Muscle layer of duodenum (tissue), 2 donors: ENCODE measurements around the gene KIF21A.

Source experiments
- H3K27ac ChIP-seq: one replicate; pipeline ENCODE4 v1.7.0; 2013; ENCODE audit warnings: mild to moderate bottlenecking, low read length
- H3K27me3 ChIP-seq: one replicate; pipeline ENCODE4 v1.7.0; 2013; ENCODE audit warnings: low read depth, mild to moderate bottlenecking, control low read depth, low read length
- H3K36me3 ChIP-seq, 2 donors: one replicate each; pipeline ENCODE4 v1.7.0; 2013; ENCODE audit warnings: low read length in 2 of 2, control low read depth in 1 of 2, mild to moderate bottlenecking in 1 of 2; ENCODE audit not compliant: insufficient read depth in 2 of 2, control insufficient read depth in 1 of 2
- H3K4me1 ChIP-seq, 2 donors: one replicate each; pipeline ENCODE4 v1.7.0; 2013; ENCODE audit warnings: low read length in 2 of 2, mild to moderate bottlenecking in 2 of 2, control low read depth in 1 of 2, moderate library complexity in 1 of 2; ENCODE audit not compliant: insufficient read depth in 2 of 2, control insufficient read depth in 1 of 2
- H3K4me3 ChIP-seq, 2 donors: one replicate each; pipeline ENCODE4 v1.7.0; 2013; ENCODE audit warnings: low read length in 2 of 2, low read depth in 1 of 2, mild to moderate bottlenecking in 1 of 2
- H3K9me3 ChIP-seq, 2 donors: one replicate each; pipeline ENCODE4 v1.7.0; 2013; ENCODE audit warnings: low read length in 2 of 2, control low read depth in 1 of 2, mild to moderate bottlenecking in 1 of 2; ENCODE audit not compliant: control insufficient read depth in 1 of 2
- donor health status: healthy.

Gene KIF21A

GRCh38 chr12:39380090-39380489 lies 62.8 kb downstream of the KIF21A start:
- Histone ChIP-seq H3K27me3 (no peaks in the 10 kb centered on the region), H3K27ac (no peak overlapping the region), H3K36me3 (no peaks in the 10 kb centered on the region), H3K4me3 (no peak overlapping the region), H3K4me1 (no peaks in the 10 kb centered on the region), H3K9me3 (no peaks in the 10 kb centered on the region)

- Histone ChIP-seq H3K36me3 (no peaks in the 10 kb centered on the region), H3K9me3 (no peaks in the 10 kb centered on the region), H3K4me3 (no peak overlapping the region), H3K27me3 (no peaks in the 10 kb centered on the region), H3K4me1 (no peaks in the 10 kb centered on the region), H3K27ac (no peak overlapping the region)
These were observed 64.6 kb downstream of the KIF21A start for GRCh38 chr12:39378341-39378740.

DNA sequence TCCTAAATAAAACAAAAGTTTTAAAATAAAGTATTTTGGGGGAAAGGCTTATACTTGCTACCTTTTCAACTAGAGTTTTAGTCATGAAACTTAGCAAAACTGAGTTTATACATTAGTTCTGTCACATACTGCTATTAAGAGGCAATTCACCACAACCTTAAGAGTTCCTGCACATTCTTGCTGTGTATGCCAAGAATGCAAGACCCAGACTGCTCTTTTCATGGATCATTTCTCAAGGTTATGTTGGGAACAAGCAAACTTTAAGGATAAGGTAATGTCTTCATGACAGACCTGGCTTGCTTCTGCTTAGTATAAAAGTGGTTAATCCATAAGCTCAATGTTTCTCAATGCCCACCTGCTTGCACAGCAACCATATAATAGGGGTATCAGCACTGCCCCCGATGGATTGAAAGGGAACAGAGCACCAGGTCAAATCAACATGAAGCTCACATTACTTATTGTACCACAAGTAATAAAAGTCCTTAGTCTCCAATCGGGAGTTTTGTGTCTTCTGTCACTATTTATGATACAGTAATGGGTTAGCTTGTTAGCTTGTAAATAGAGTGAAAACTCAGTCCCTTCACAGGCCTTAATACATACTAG lies 67.6 kb downstream of the KIF21A start:
- Histone ChIP-seq H3K27me3 (no peaks in the 10 kb centered on the region), H3K36me3 (no peaks in the 10 kb centered on the region), H3K4me1 (no peaks in the 10 kb centered on the region), H3K9me3 (no peaks in the 10 kb centered on the region), H3K27ac (no peak overlapping the region), H3K4me3 (no peak overlapping the region)

GRCh38 chr12:39372929-39373328 lies 70.0 kb downstream of the KIF21A start:
- Histone ChIP-seq H3K27ac (no peak overlapping the region), H3K4me3 (no peak overlapping the region), H3K4me1 (no peaks in the 10 kb centered on the region)

DNA sequence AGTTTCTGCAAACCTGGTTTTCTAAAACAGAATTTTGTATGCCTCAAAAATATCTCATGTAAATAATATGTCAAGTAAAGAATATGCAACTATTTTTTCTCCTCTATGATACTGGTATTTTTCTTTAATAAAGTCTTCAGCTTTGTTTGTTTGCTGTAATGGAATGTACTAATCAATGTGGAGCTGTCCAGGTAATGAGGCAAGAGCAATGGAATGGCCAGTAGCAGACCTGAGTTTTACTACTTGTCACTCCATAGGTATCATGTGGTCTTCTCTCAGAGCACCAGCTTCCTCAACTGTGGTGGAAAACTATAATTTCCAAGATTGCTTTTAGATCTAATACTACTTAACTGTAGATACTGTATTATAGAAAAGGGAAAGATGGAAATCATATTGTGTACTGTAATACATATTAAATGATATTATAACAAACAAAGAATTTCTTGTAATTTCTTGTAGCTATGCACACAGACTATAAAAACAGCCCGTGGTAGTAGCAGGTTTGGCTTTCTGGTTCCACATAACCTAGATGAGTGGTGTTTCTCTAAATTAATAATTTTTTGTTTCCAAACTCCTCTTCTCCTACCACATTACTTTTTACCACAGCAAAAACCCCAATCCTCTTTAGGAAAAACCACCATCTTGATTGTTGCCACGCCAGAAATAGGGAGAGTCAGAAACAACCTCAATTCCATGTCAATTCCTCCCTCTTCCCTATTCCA lies 70.6 kb downstream of the KIF21A start:
- H3K4me3 ChIP-seq = no peak overlapping the region
- no peaks in the 10 kb centered on the region for H3K36me3 ChIP-seq
- H3K27me3 ChIP-seq = no peaks in the 10 kb centered on the region
- H3K9me3 ChIP-seq = no peaks in the 10 kb centered on the region
- H3K27ac ChIP-seq = no peak overlapping the region
- H3K4me1 ChIP-seq = no peaks in the 10 kb centered on the region

More at GRCh38 chr12:39372929-39373328, 70.0 kb downstream of the KIF21A start:
- no peaks in the 10 kb centered on the region for H3K27me3 ChIP-seq
- H3K9me3 ChIP-seq = no peaks in the 10 kb centered on the region
- no peaks in the 10 kb centered on the region for H3K36me3 ChIP-seq

DNA sequence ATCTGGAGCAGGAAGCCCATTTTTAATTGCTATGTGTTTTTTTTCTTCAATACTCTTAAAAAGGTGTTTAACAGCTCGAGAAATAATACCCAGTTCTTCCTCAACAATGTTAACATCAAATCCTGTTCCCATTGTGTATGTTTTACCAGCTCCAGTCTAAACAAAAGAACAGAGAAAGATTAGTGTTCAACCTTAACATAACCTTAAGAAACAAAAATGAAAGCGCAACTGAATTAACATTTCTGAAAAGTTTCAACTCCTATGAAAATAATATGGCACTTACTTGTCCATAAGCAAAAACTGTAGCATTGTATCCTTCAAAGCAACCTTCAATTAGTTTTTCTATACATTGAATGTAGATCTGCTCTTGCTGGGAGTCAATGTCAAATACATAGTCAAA lies 73.2 kb downstream of the KIF21A start:
- H3K4me3 ChIP-seq = no peak overlapping the region
- no peaks in the 10 kb centered on the region for H3K9me3 ChIP-seq
- H3K27me3 ChIP-seq = no peaks in the 10 kb centered on the region
- H3K4me1 ChIP-seq = no peaks in the 10 kb centered on the region
- peaks cover 1 to 3% of the 10 kb centered on the region in 2 donors for H3K36me3 ChIP-seq
- no peak overlapping the region for H3K27ac ChIP-seq

- Histone ChIP-seq H3K27ac (no peak overlapping the region), H3K36me3 (peaks cover 3 to 7% of the 10 kb centered on the region in 2 donors), H3K4me3 (no peak overlapping the region), H3K9me3 (no peaks in the 10 kb centered on the region), H3K27me3 (no peaks in the 10 kb centered on the region), H3K4me1 (no peaks in the 10 kb centered on the region)
These were observed 74.0 kb downstream of the KIF21A start for GRCh38 chr12:39368891-39369290.

DNA sequence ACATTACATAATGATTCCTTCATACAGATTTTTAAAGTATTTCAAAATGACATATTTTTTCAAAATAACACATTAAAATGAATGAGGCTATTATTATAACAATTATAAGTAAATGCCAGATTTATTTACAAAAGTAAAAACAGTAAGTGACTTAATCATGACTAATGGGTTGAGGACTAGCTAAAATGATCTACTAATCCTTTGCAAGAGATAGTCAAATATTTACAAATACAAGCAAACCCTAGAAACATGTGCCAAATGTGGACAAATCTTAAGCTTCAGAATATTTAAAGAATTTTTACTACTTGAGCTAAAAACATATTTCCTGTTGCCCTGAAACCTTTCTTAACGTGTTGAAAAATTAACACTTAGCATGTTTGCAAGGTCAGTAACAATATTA lies 74.8 kb downstream of the KIF21A start:
- Histone ChIP-seq H3K4me1 (no peaks in the 10 kb centered on the region), H3K4me3 (no peak overlapping the region), H3K27me3 (no peaks in the 10 kb centered on the region), H3K27ac (no peak overlapping the region), H3K9me3 (no peaks in the 10 kb centered on the region), H3K36me3 (peaks cover 3 to 7% of the 10 kb centered on the region in 2 donors)

DNA sequence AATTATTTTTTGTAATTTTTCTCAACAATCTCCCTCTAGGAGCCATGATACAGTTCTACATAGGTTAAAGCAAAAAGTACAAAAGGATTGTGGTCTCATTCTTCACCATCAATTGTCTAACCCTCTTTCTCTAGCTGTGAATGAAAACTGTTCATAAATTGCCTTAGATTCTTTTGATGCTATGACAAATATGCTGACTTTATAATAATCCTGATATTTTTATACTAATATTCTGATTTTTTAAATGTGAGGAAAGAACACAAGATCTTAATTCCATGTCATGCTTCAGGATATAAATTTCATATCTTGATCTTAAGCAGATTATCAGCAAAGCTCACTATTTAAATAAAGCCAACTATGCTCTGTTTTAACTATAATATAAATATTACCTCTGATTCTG lies 75.4 kb downstream of the KIF21A start:
- Histone ChIP-seq H3K9me3 (no peaks in the 10 kb centered on the region), H3K27me3 (no peaks in the 10 kb centered on the region), H3K27ac (no peak overlapping the region), H3K4me1 (no peaks in the 10 kb centered on the region), H3K4me3 (no peak overlapping the region), H3K36me3 (peaks cover 3 to 7% of the 10 kb centered on the region in 2 donors)

GRCh38 chr12:39365364-39366001 lies 77.4 kb downstream of the KIF21A start:
- Histone ChIP-seq H3K4me3 (no peak overlapping the region), H3K9me3 (no peaks in the 10 kb centered on the region), H3K36me3 (peaks cover 3 to 7% of the 10 kb centered on the region in 2 donors), H3K27me3 (no peaks in the 10 kb centered on the region), H3K27ac (no peak overlapping the region), H3K4me1 (no peaks in the 10 kb centered on the region)

- Histone ChIP-seq H3K36me3 (peaks cover 3 to 7% of the 10 kb centered on the region in 2 donors), H3K27me3 (no peaks in the 10 kb centered on the region), H3K9me3 (no peaks in the 10 kb centered on the region), H3K4me1 (no peaks in the 10 kb centered on the region), H3K4me3 (no peak overlapping the region), H3K27ac (no peak overlapping the region)
These were observed 78.7 kb downstream of the KIF21A start for GRCh38 chr12:39364196-39364595.
